ENCODE data around the gene GALNT16.

DNA sequence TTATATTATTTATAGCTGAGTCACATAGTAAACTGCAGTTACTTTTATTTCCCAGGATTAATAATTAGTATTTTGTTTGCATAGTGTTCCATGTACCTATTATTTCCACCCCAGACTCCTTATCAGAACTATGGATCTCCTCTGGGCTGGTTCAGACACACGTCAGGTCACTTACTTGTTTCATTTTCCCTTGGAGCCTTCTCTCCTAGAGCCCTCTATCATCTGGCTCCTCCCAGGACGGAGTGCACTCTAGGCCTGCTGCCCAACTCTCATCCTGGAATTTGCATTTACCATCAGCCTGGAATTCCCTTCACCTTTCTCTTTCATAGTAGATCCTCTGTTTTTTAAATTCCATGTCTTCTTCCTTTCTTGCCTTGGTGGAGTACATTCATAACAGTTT, 28.5 kb upstream of the GALNT16 start:
- no peak for TF ChIP-seq CTCF (IDR thresholded peaks at IDR 0.05)
- no peak for TF ChIP-seq POLR2A (IDR thresholded peaks at IDR 0.05)
